RWPE2 (cell line): ENCODE data around the gene ENTPD6.

Source experiments
- ATAC-seq: fragments of 200-7000 bp; cut with Tn5 transposase; 3 replicates; pipeline ENCODE4 v1.9.1; 2021; ENCODE audit warnings: low read depth
- DNase-seq: peaks from one replicate; pipeline ENCODE4 v3.0.0-alpha.2; 2020; ENCODE audit warnings: low spot score
- H3K27ac ChIP-seq: fragments of 450-650 bp; 2 replicates; pipeline ENCODE4 v1.5.1; 2017; ENCODE audit warnings: mild to moderate bottlenecking; ENCODE audit not compliant: poor library complexity, severe bottlenecking
- H3K27me3 ChIP-seq: fragments of 250-450 bp; sonication (Bioruptor Pico); 2 replicates; pipeline ENCODE4 v1.5.1; 2021; ENCODE audit warnings: mild to moderate bottlenecking, moderate library complexity; ENCODE audit not compliant: insufficient read depth, poor library complexity, severe bottlenecking
- H3K36me3 ChIP-seq: fragments of 250-450 bp; sonication (Bioruptor Pico); 2 replicates; pipeline ENCODE4 v1.5.1; 2020; ENCODE audit warnings: low read depth, mild to moderate bottlenecking, moderate library complexity
- H3K4me1 ChIP-seq: fragments of 250-450 bp; sonication (Bioruptor Pico); 2 replicates; pipeline ENCODE4 v1.5.1; 2021; ENCODE audit warnings: mild to moderate bottlenecking, moderate library complexity; ENCODE audit not compliant: insufficient read depth, poor library complexity, severe bottlenecking
- H3K4me3 ChIP-seq: fragments of 250-450 bp; sonication (Bioruptor Pico); 2 replicates; pipeline ENCODE4 v1.5.1; 2021; ENCODE audit warnings: mild to moderate bottlenecking, moderate library complexity; ENCODE audit not compliant: severe bottlenecking
- H3K9me3 ChIP-seq: fragments of 250-450 bp; sonication (Bioruptor Pico); 2 replicates; pipeline ENCODE4 v1.5.1; 2021; ENCODE audit warnings: mild to moderate bottlenecking, moderate library complexity; ENCODE audit not compliant: severe bottlenecking
- TF ChIP-seq, protein P1 (sequence below): fragments of 450-650 bp; IDR thresholded peaks from one replicate; pipeline ENCODE4 v1.5.1; 2017; ENCODE audit warnings: mild to moderate bottlenecking, moderate library complexity; ENCODE audit not compliant: poor library complexity, severe bottlenecking

The ENTPD6 gene

DNA sequence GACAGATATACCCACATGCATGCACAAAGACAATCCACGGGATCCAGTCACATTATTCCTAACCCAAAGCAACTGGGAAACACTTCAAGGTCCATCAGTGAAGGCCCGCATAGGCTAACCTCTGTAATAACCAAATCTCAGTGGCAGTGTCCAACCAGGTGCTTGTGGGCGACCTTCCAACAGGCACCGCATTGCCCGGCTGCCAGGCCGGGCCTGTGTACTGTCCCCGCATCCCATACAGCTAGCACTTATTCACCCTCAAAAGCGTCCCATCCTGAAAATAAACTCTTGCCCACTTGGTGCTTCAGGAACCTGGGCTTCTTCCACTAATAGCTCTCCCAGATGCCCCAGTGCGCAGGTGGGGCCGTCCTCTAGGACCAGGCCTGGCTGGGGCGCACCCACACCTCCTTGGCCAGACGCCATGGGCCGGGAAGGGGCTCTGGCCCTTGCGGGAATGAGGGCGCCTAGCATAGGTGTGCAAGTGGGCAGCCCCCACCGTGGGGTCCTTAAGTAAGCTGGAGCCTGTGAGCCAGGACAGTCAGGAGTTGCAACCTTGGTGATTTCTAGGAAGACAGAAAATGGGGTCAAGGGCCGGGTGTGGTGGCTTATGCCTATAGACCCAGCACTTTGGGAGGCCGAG lies 1.1 kb upstream of the ENTPD6 start:
- TF ChIP-seq, protein P1, sequence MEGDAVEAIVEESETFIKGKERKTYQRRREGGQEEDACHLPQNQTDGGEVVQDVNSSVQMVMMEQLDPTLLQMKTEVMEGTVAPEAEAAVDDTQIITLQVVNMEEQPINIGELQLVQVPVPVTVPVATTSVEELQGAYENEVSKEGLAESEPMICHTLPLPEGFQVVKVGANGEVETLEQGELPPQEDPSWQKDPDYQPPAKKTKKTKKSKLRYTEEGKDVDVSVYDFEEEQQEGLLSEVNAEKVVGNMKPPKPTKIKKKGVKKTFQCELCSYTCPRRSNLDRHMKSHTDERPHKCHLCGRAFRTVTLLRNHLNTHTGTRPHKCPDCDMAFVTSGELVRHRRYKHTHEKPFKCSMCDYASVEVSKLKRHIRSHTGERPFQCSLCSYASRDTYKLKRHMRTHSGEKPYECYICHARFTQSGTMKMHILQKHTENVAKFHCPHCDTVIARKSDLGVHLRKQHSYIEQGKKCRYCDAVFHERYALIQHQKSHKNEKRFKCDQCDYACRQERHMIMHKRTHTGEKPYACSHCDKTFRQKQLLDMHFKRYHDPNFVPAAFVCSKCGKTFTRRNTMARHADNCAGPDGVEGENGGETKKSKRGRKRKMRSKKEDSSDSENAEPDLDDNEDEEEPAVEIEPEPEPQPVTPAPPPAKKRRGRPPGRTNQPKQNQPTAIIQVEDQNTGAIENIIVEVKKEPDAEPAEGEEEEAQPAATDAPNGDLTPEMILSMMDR, result no peak
- no peaks in the 10 kb centered on the region for H3K27me3 ChIP-seq
- no peak overlapping the region for H3K27ac ChIP-seq
- DNase-seq, result no peak
- H3K9me3 ChIP-seq, result no peaks in the 10 kb centered on the region
- H3K4me1 ChIP-seq, result no peaks in the 10 kb centered on the region
- H3K4me3 ChIP-seq, result no peak overlapping the region
- no peak for ATAC-seq
- peaks cover 9% of the 10 kb centered on the region; the same call in 1 of the 2 replicates for H3K36me3 ChIP-seq

DNA sequence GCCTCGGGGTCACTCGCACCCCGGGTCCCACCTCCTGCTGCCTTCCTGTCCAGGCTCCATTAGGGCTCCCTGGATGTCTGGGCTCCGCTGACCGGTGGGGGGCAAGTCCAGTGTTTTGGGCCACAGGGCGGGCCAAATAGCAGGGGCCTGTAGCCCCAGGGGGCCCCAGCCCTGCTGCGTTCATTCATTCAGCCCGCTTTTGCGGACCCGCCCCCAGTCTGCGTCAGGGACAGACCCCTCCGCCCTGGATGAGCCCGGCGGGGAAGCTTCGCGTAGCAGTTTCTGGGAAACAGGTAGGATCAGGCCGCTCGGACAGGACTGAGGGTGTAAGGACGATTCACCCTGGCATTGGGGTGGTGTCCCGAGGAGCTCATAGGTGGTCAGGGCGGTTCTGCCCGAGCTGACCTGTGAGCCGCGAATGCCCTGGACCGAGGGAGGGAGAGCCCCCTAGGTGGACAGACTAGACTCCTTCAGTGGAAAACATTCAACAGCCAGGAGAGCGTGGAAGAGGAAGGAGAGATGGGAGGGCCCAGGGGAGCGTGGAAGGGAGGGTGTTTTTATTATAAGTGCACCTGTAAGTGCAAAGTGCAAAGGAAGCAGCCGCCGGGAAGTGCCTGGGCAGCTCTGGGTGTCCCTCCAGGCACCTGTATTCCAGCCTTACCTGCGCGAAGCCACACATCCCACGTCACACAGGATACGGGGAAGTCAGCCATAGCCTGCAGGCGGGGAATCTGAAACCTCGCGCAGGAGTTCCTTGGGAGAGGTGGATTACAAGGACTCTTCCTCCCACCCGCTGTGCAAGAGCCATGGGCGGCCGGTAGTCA lies 662 bp downstream of the ENTPD6 start:
- Histone ChIP-seq H3K9me3 (no peaks in the 10 kb centered on the region), H3K4me3 (peak overlapping the region; percentile 69), H3K4me1 (no peaks in the 10 kb centered on the region), H3K27me3 (no peaks in the 10 kb centered on the region), H3K36me3 (peaks cover 15% of the 10 kb centered on the region), H3K27ac (peak overlapping the region; percentile 53)
- ATAC-seq (peak; percentile 63), DNase-seq (no peak)
- TF ChIP-seq, protein P1, result no peak

GRCh38 chr20:25196786-25197120 lies 1.2 kb downstream of the ENTPD6 start:
- TF ChIP-seq, protein P1, result no peak
- H3K4me3 ChIP-seq, result peak overlapping the region; percentile 69
- no peaks in the 10 kb centered on the region for H3K9me3 ChIP-seq
- ATAC-seq (peak; percentile 4; the same call in 1 of the 3 replicates), DNase-seq (no peak)
- no peaks in the 10 kb centered on the region for H3K4me1 ChIP-seq
- H3K27ac ChIP-seq, result peak overlapping the region; percentile 53
- no peaks in the 10 kb centered on the region for H3K27me3 ChIP-seq
- H3K36me3 ChIP-seq, result peaks cover 20% of the 10 kb centered on the region

- Histone ChIP-seq H3K9me3 (no peaks in the 10 kb centered on the region), H3K36me3 (peaks cover 26% of the 10 kb centered on the region), H3K27me3 (no peaks in the 10 kb centered on the region), H3K4me3 (peak overlapping the region; percentile 69), H3K27ac (peak overlapping the region; percentile 53), H3K4me1 (no peaks in the 10 kb centered on the region)
- TF ChIP-seq, protein P1, result peak; percentile 20
- DNase-seq (no peak), ATAC-seq (no peak)
Observed at GRCh38 chr20:25197183-25197869, 1.8 kb downstream of the ENTPD6 start.

GRCh38 chr20:25197870-25198190 lies 2.3 kb downstream of the ENTPD6 start:
- Histone ChIP-seq H3K4me3 (no peak overlapping the region), H3K27me3 (no peaks in the 10 kb centered on the region), H3K36me3 (peaks cover 31% of the 10 kb centered on the region), H3K4me1 (no peaks in the 10 kb centered on the region), H3K27ac (no peak overlapping the region), H3K9me3 (no peaks in the 10 kb centered on the region)
- DNase-seq (no peak), ATAC-seq (no peak)
- TF ChIP-seq, protein P1, result no peak
